ENCODE measurements around the gene NR2F1-AS1.
"Not testable (repeated sequence)": the region's sequence is repeated elsewhere in the genome, so short reads cannot be mapped to it uniquely, and the experiment has no call there.

NR2F1-AS1 gene

GRCh38 chr5:93569300-93570160 is 11.5 kb downstream of the NR2F1-AS1 start:
- Histone ChIP-seq H3K27ac (ENCODE audit: low read depth, low read length) (no peak overlapping the region), H3K9me3 (ENCODE audit: control insufficient read depth in 1 of 2, low read length in 2 of 2) (no peaks in the 10 kb centered on the region), H3K9ac (ENCODE audit: low read depth in 1 of 2, low read length in 2 of 2) (no peak overlapping the region), H3K4me1 (ENCODE audit: control insufficient read depth in 1 of 2, insufficient read depth in 2 of 2, low read length in 2 of 2) (no peaks in the 10 kb centered on the region), H3K27me3 (ENCODE audit: control insufficient read depth in 1 of 2, insufficient read depth in 2 of 2, low read length in 2 of 2) (peaks cover 51 to 55% of the 10 kb centered on the region in 2 donors), H3K4me3 (ENCODE audit: low read depth in 1 of 2, low read length in 2 of 2) (no peak overlapping the region), H3K36me3 (ENCODE audit: control insufficient read depth in 1 of 2, insufficient read depth in 2 of 2, low read length in 2 of 2) (no peaks in the 10 kb centered on the region)

DNA sequence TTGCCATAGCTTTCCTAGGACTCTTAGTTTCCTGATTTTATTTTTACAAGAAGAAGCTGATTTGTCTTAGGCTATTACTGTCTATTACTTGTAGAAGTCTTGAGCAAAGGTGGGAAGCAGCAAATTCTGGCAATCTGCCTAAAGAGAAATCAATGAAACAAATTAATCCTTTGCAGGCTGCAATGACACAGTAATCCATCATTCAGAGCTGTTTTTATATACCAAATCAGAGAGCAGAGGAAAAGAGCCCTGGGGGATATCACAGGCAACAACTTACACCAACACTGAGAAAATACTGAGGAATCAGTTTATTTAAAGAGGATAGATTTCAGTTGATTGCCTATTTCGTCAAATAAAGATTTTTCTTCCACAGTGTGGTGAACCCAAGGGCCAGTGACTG is 13.6 kb downstream of the NR2F1-AS1 start:
- no peaks in the 10 kb centered on the region for H3K4me1 ChIP-seq (ENCODE audit: control insufficient read depth in 1 of 2, insufficient read depth in 2 of 2, low read length in 2 of 2)
- no peaks in the 10 kb centered on the region for H3K36me3 ChIP-seq (ENCODE audit: control insufficient read depth in 1 of 2, insufficient read depth in 2 of 2, low read length in 2 of 2)
- no peak overlapping the region for H3K4me3 ChIP-seq (ENCODE audit: low read depth in 1 of 2, low read length in 2 of 2)
- H3K9me3 ChIP-seq (ENCODE audit: control insufficient read depth in 1 of 2, low read length in 2 of 2), result no peaks in the 10 kb centered on the region
- H3K27ac ChIP-seq (ENCODE audit: low read depth, low read length), result no peak overlapping the region
- peaks cover 30 to 37% of the 10 kb centered on the region in 2 donors for H3K27me3 ChIP-seq (ENCODE audit: control insufficient read depth in 1 of 2, insufficient read depth in 2 of 2, low read length in 2 of 2)
- H3K9ac ChIP-seq (ENCODE audit: low read depth in 1 of 2, low read length in 2 of 2), result no peak overlapping the region

DNA sequence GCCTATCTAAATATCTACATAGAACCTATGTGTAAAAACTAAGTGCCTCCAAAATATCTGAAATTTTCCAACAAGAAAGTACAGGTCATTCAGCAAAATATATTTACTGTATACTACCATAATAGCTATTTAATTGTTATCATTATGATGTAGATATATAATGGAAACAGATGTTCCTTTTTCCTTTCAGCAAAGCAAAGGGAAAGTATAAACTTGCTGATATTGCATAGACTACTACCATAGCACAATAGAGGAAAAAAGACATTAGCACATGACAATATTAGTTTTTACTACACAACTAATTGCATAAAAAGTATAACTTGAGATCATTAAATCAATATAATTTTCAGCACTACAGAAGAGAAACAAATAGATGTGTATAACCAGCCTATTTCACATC is 14.9 kb downstream of the NR2F1-AS1 start:
- no peak overlapping the region for H3K27ac ChIP-seq (ENCODE audit: low read depth, low read length)
- no peaks in the 10 kb centered on the region for H3K9me3 ChIP-seq (ENCODE audit: control insufficient read depth in 1 of 2, low read length in 2 of 2)
- no peaks in the 10 kb centered on the region for H3K36me3 ChIP-seq (ENCODE audit: control insufficient read depth in 1 of 2, insufficient read depth in 2 of 2, low read length in 2 of 2)
- no peak overlapping the region for H3K9ac ChIP-seq (ENCODE audit: low read depth in 1 of 2, low read length in 2 of 2)
- H3K27me3 ChIP-seq (ENCODE audit: control insufficient read depth in 1 of 2, insufficient read depth in 2 of 2, low read length in 2 of 2), result peaks cover 17 to 27% of the 10 kb centered on the region in 2 donors
- H3K4me1 ChIP-seq (ENCODE audit: control insufficient read depth in 1 of 2, insufficient read depth in 2 of 2, low read length in 2 of 2), result no peaks in the 10 kb centered on the region
- no peak overlapping the region for H3K4me3 ChIP-seq (ENCODE audit: low read depth in 1 of 2, low read length in 2 of 2)

GRCh38 chr5:93557021-93557604 is 23.9 kb downstream of the NR2F1-AS1 start:
- no peaks in the 10 kb centered on the region for H3K27me3 ChIP-seq (ENCODE audit: control insufficient read depth in 1 of 2, insufficient read depth in 2 of 2, low read length in 2 of 2)
- no peak overlapping the region for H3K27ac ChIP-seq (ENCODE audit: low read depth, low read length)
- H3K9ac ChIP-seq (ENCODE audit: low read depth in 1 of 2, low read length in 2 of 2), result no peak overlapping the region
- no peaks in the 10 kb centered on the region for H3K4me1 ChIP-seq (ENCODE audit: control insufficient read depth in 1 of 2, insufficient read depth in 2 of 2, low read length in 2 of 2)
- no peaks in the 10 kb centered on the region for H3K9me3 ChIP-seq (ENCODE audit: control insufficient read depth in 1 of 2, low read length in 2 of 2)
- no peaks in the 10 kb centered on the region for H3K36me3 ChIP-seq (ENCODE audit: control insufficient read depth in 1 of 2, insufficient read depth in 2 of 2, low read length in 2 of 2)
- no peak overlapping the region for H3K4me3 ChIP-seq (ENCODE audit: low read depth in 1 of 2, low read length in 2 of 2)

DNA sequence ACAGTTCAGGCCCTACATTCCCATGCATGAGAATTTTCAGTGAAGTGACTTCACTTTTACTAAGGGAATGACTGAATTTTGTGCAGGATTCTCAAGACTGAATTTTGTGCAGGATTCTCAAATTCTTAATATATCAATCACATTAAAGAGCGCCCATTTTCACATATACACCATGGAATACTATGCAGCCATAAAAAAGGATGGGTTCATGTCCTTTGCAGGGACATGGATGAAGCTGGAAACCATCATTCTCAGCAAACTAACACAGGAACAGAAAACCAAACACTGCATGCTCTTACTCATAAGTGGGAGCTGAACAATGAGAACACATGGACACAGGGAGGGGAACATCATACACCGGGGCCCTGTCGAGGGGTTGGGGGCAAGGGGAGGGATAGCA is 31.4 kb downstream of the NR2F1-AS1 start:
- H3K9me3 ChIP-seq (ENCODE audit: control insufficient read depth in 1 of 2, low read length in 2 of 2); H3K36me3 ChIP-seq (ENCODE audit: control insufficient read depth in 1 of 2, insufficient read depth in 2 of 2, low read length in 2 of 2); H3K27ac ChIP-seq (ENCODE audit: low read depth, low read length); H3K27me3 ChIP-seq (ENCODE audit: control insufficient read depth in 1 of 2, insufficient read depth in 2 of 2, low read length in 2 of 2); H3K4me1 ChIP-seq (ENCODE audit: control insufficient read depth in 1 of 2, insufficient read depth in 2 of 2, low read length in 2 of 2); H3K4me3 ChIP-seq (ENCODE audit: low read depth in 1 of 2, low read length in 2 of 2); H3K9ac ChIP-seq (ENCODE audit: low read depth in 1 of 2, low read length in 2 of 2): not testable (repeated sequence)

GRCh38 chr5:93545872-93546271 is 35.1 kb downstream of the NR2F1-AS1 start:
- H3K4me1 ChIP-seq (ENCODE audit: control insufficient read depth in 1 of 2, insufficient read depth in 2 of 2, low read length in 2 of 2), result no peaks in the 10 kb centered on the region
- no peak overlapping the region for H3K4me3 ChIP-seq (ENCODE audit: low read depth in 1 of 2, low read length in 2 of 2)
- H3K9me3 ChIP-seq (ENCODE audit: control insufficient read depth in 1 of 2, low read length in 2 of 2), result no peaks in the 10 kb centered on the region
- H3K9ac ChIP-seq (ENCODE audit: low read depth in 1 of 2, low read length in 2 of 2), result no peak overlapping the region
- H3K27ac ChIP-seq (ENCODE audit: low read depth, low read length), result no peak overlapping the region
- H3K27me3 ChIP-seq (ENCODE audit: control insufficient read depth in 1 of 2, insufficient read depth in 2 of 2, low read length in 2 of 2), result no peaks in the 10 kb centered on the region
- H3K36me3 ChIP-seq (ENCODE audit: control insufficient read depth in 1 of 2, insufficient read depth in 2 of 2, low read length in 2 of 2), result no peaks in the 10 kb centered on the region

GRCh38 chr5:93532370-93532769 is 48.6 kb downstream of the NR2F1-AS1 start:
- Histone ChIP-seq H3K9ac (ENCODE audit: low read depth in 1 of 2, low read length in 2 of 2) (no peak overlapping the region), H3K27ac (ENCODE audit: low read depth, low read length) (no peak overlapping the region), H3K27me3 (ENCODE audit: control insufficient read depth in 1 of 2, insufficient read depth in 2 of 2, low read length in 2 of 2) (no peaks in the 10 kb centered on the region), H3K4me1 (ENCODE audit: control insufficient read depth in 1 of 2, insufficient read depth in 2 of 2, low read length in 2 of 2) (no peaks in the 10 kb centered on the region), H3K4me3 (ENCODE audit: low read depth in 1 of 2, low read length in 2 of 2) (no peak overlapping the region), H3K9me3 (ENCODE audit: control insufficient read depth in 1 of 2, low read length in 2 of 2) (no peaks in the 10 kb centered on the region), H3K36me3 (ENCODE audit: control insufficient read depth in 1 of 2, insufficient read depth in 2 of 2, low read length in 2 of 2) (no peaks in the 10 kb centered on the region)

- H3K36me3 ChIP-seq (ENCODE audit: control insufficient read depth in 1 of 2, insufficient read depth in 2 of 2, low read length in 2 of 2); H3K9ac ChIP-seq (ENCODE audit: low read depth in 1 of 2, low read length in 2 of 2); H3K27ac ChIP-seq (ENCODE audit: low read depth, low read length); H3K4me3 ChIP-seq (ENCODE audit: low read depth in 1 of 2, low read length in 2 of 2); H3K27me3 ChIP-seq (ENCODE audit: control insufficient read depth in 1 of 2, insufficient read depth in 2 of 2, low read length in 2 of 2); H3K4me1 ChIP-seq (ENCODE audit: control insufficient read depth in 1 of 2, insufficient read depth in 2 of 2, low read length in 2 of 2); H3K9me3 ChIP-seq (ENCODE audit: control insufficient read depth in 1 of 2, low read length in 2 of 2): not testable (repeated sequence)
Measured at GRCh38 chr5:93521815-93522214, 59.2 kb downstream of the NR2F1-AS1 start.

DNA sequence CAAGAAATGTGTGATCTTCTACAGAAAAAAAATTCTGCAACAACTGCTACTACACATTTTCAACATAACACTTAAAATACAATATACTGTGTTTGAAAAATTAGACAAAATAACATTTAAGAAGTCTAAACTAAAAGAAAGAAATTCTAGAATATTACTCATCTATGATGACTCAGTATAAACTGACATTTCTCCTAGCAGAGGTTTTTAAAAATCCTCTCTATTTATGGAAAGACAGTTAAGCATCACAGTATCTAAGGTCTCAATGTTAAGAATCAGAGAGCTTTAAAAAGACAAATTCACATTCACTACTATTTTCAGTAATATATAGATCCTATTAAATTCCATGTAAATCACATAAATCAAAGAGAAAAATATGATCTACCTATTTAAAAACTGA is 61.3 kb downstream of the NR2F1-AS1 start:
- H3K4me3 ChIP-seq (ENCODE audit: low read depth in 1 of 2, low read length in 2 of 2), result no peak overlapping the region
- no peak overlapping the region for H3K9ac ChIP-seq (ENCODE audit: low read depth in 1 of 2, low read length in 2 of 2)
- H3K4me1 ChIP-seq (ENCODE audit: control insufficient read depth in 1 of 2, insufficient read depth in 2 of 2, low read length in 2 of 2), result no peaks in the 10 kb centered on the region
- peaks cover 0 to 4% of the 10 kb centered on the region in 2 donors for H3K9me3 ChIP-seq (ENCODE audit: control insufficient read depth in 1 of 2, low read length in 2 of 2)
- no peaks in the 10 kb centered on the region for H3K27me3 ChIP-seq (ENCODE audit: control insufficient read depth in 1 of 2, insufficient read depth in 2 of 2, low read length in 2 of 2)
- no peak overlapping the region for H3K27ac ChIP-seq (ENCODE audit: low read depth, low read length)
- no peaks in the 10 kb centered on the region for H3K36me3 ChIP-seq (ENCODE audit: control insufficient read depth in 1 of 2, insufficient read depth in 2 of 2, low read length in 2 of 2)

- no peaks in the 10 kb centered on the region for H3K36me3 ChIP-seq (ENCODE audit: control insufficient read depth in 1 of 2, insufficient read depth in 2 of 2, low read length in 2 of 2)
Measured at GRCh38 chr5:93517828-93518227, 63.2 kb downstream of the NR2F1-AS1 start.

More at GRCh38 chr5:93517828-93518227, 63.2 kb downstream of the NR2F1-AS1 start:
- Histone ChIP-seq H3K4me1 (ENCODE audit: control insufficient read depth in 1 of 2, insufficient read depth in 2 of 2, low read length in 2 of 2) (no peaks in the 10 kb centered on the region), H3K27ac (ENCODE audit: low read depth, low read length) (no peak overlapping the region), H3K27me3 (ENCODE audit: control insufficient read depth in 1 of 2, insufficient read depth in 2 of 2, low read length in 2 of 2) (no peaks in the 10 kb centered on the region), H3K4me3 (ENCODE audit: low read depth in 1 of 2, low read length in 2 of 2) (no peak overlapping the region), H3K9ac (ENCODE audit: low read depth in 1 of 2, low read length in 2 of 2) (no peak overlapping the region), H3K9me3 (ENCODE audit: control insufficient read depth in 1 of 2, low read length in 2 of 2) (peaks cover 0 to 4% of the 10 kb centered on the region in 2 donors)

Data from duodenal mucosa (tissue), 2 donors.